HG03108 (cell line): Measurements from ENCODE around the gene SIRPA.

Experiments
- ATAC-seq: cut with Tn5 transposase; IDR thresholded peaks from one replicate; pipeline ENCODE4 v1.9.1; 2021; ENCODE audit warnings: moderate library complexity; ENCODE audit not compliant: unreplicated experiment

Gene SIRPA

GRCh38 chr20:1946762-1947534 lies 51.7 kb downstream of the SIRPA start:
- no peak for ATAC-seq

DNA sequence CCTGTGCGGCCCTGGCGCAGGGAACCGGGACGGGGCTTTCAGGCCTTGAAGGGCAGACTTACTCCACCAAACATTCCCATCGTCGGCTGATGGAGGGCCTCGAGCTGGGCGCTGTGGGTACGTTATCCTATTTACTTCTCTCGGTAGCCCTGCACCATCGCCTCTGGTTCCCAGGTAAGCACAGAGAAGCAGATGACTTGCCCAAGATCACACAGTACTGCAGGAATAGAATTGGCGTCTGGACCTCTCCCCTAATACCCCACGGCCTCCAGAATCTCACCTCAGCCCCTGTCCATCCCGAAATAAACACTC lies 52.3 kb downstream of the SIRPA start:
- ATAC-seq: no peak

GRCh38 chr20:1949347-1950100 lies 54.3 kb downstream of the SIRPA start:
- no peak for ATAC-seq

- no peak for ATAC-seq
Observed at GRCh38 chr20:1950836-1951235, 55.6 kb downstream of the SIRPA start.

DNA sequence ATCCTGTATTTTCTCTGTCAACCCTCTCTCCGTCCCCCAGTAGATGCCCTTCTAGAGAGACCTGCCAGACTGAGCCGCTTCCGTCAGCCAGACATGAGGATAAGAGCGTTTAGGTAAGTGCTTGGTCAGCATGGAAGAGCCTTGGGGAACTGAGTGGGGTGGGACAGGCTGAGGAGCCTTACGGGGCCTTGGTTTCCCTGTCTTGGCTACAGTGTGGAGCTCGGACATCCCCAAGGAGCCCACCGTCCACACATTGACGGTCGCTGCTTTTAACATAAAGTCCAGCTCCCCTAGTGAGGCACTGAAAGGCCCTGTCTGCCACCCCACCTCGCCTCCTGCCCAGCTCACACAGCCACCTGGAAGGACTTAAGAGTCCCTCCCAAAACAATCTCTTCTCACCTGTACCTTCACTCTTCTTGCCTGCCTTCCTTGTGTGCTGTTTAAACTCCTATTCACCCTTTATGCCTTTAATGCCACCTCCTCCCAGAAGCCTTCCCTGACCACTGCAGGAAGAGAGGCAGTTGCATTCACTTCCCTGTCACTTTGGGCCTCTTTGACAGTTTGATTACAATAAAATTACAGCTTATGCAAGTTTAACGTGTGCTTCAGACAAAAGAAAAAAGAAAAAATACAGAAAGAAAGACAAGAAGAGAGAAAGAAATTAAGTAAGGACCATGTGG lies 56.4 kb downstream of the SIRPA start:
- ATAC-seq: no peak

- no peak for ATAC-seq
Observed at GRCh38 chr20:1952737-1953530, 57.7 kb downstream of the SIRPA start.

- no peak for ATAC-seq
Observed at GRCh38 chr20:1953621-1954020, 58.4 kb downstream of the SIRPA start.

DNA sequence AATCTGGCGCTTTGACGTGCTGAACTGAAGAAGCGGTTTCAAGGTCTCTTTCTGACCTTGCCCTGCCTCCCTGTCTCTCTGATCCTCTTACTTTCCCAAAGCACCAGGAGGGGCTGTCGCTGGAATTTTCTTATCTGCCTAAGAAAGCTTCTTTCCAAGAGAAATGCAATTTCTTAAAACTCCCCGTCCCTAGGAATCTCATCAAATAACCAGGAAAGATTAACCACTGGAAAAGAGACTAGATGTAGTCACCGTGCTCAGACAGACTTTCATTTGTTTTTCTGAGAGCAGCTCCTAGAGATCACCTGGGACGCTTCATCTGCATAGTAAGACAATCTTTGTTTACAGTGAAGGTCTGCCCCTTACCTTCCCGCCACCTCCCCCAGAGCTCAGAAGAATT lies 60.0 kb downstream of the SIRPA start:
- no peak for ATAC-seq

GRCh38 chr20:1958426-1958825 lies 63.2 kb downstream of the SIRPA start:
- ATAC-seq: no peak

GRCh38 chr20:1959156-1959555 lies 63.9 kb downstream of the SIRPA start:
- ATAC-seq: no peak

DNA sequence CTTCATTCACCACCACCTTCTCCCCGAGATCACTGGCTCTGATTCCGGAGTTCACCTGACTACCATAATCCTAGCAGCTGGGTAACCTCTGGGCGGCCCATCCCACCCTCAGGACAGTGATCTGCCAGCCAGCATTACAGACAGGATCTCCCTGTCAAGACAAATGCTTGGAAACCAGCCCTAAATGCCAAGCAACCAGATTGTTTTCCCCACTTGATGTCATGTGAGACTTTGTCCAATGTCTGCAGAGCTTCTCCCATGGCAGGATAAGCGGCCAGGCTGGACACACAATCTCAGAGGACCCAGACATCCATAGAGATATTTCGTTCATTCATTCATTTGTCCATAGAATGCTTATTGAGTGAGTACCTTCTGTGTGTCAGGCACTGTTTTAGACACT lies 66.2 kb downstream of the SIRPA start:
- no peak for ATAC-seq

- ATAC-seq: no peak
Observed at GRCh38 chr20:1964061-1964460, 68.9 kb downstream of the SIRPA start.

GRCh38 chr20:1964659-1965405 lies 69.6 kb downstream of the SIRPA start:
- ATAC-seq: no peak

DNA sequence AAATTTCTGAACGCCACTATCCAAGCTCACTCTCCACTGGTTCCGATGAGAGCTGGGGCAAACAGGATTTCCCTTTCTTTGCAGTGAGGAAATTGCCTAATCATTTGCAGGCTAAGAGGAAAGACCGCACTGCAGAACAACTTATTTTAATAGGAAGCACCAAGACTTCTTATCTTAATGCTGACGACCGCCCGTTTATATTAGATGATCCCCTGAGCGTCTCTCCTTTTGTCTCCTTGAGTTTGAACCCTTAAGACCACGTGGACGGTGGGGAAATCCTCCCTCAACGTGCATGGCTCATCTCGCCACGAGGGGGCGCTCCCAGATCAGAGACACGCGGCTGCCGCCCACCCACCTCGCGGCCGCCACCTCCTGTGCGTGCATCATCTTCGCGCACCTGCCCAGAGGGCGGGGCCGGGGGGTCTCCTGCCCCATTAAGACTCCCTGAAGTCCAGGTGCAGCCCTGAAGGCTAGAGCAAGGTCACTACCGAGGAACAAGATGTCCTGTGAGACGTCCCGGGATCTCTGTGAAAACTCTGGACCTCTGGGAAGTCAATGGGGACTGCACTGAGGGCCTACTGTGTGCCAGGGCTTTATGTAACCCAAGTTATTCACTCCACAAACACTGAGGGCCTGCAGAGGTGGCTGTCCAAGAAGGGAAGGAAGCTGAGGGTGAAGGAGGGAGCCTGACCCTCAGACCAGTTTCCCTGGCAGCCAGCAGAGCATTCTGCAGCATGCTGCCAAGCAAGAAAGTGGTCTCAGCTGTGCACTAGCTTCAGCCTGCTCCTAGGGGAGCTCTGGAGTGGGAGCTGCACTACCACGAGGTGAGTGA lies 70.5 kb downstream of the SIRPA start:
- no peak for ATAC-seq

GRCh38 chr20:1968964-1969363 lies 73.8 kb downstream of the SIRPA start:
- no peak for ATAC-seq

DNA sequence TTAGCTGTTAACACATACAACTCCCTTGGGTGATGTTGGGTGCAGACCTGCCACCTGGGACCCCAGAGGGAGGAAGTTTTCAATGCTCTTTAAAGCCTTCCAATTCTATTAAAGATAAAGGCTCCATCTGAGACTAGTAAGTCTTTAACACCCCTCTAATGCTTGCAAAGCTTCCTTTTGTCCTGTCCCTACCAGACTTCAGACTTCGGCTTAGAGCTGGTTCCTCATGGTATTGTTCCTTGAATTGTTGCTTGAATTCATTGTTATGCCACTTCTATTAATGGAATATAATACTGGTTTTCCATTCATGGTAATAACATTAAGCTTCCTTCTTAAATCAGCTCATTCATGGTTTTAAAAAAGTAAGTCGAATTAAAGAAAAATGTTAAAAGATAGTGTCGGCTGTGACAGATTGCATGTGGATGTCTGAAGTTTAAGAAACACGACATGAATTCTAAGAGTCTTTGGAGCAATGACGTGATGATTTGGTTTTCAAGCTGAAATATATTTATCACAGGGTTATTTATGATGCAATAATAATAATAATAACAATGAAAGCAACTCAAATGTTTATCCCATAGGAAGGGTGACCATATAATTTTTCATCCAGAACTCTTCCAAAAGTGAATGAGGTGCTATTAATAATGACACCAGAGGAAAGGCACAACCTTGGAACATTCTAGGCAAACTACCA lies 76.8 kb downstream of the SIRPA start:
- no peak for ATAC-seq

- ATAC-seq: no peak
Observed at GRCh38 chr20:1973601-1974440, 78.6 kb downstream of the SIRPA start.

DNA sequence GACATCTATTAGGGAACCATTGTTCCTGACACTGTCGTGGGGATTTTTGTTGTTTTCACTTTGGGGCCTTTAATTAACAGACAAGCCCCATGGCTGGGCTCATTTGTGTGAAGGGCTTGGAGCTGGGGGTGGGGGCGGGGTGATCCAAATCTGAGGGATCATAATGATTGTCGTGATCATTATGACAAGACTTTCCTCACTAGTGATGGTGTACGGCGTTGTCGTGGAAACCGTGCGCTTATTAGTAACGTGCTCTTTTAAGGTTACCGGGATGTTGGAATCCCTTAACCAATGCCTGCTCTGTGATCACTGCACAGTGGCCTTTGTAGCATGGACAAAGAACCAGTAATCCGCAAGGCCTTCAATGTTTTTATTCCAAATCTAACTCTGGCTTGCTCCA lies 80.1 kb downstream of the SIRPA start:
- no peak for ATAC-seq
